ENCODE data around the gene RGS9. TPM values are rescaled to one million over a fixed set of nuclear protein-coding genes. Genes with fewer than 3 reads are reported as not detected.
"Not testable (repeated sequence)": the region's sequence is repeated elsewhere in the genome, so short reads cannot be mapped to it uniquely, and the experiment has no call there.

RGS9 gene
- total RNA-seq, 4 donors from 2014 or later: 22.4 to 58.6 (median 32.2) TPM

DNA sequence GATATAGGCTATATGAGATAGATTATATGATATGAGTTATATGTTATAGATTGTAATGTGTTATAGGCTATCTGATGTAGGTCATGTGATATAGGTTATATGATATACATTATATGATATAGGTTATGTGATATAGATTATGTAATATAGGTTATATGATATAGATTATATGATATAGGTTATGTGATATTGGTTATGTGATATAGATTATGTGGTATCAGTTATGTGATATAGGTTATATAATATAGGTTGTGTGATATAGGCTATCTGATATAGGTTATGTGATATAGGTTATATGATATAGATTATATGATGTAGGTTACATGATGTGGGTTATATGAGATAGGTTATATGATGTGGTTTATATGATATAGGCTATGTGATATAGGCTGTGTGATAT lies 68.5 kb downstream of the RGS9 start:
- TF ChIP-seq POLR2AphosphoS5 (IDR thresholded peaks at IDR 0.05): no peak
- TF ChIP-seq, protein P1, sequence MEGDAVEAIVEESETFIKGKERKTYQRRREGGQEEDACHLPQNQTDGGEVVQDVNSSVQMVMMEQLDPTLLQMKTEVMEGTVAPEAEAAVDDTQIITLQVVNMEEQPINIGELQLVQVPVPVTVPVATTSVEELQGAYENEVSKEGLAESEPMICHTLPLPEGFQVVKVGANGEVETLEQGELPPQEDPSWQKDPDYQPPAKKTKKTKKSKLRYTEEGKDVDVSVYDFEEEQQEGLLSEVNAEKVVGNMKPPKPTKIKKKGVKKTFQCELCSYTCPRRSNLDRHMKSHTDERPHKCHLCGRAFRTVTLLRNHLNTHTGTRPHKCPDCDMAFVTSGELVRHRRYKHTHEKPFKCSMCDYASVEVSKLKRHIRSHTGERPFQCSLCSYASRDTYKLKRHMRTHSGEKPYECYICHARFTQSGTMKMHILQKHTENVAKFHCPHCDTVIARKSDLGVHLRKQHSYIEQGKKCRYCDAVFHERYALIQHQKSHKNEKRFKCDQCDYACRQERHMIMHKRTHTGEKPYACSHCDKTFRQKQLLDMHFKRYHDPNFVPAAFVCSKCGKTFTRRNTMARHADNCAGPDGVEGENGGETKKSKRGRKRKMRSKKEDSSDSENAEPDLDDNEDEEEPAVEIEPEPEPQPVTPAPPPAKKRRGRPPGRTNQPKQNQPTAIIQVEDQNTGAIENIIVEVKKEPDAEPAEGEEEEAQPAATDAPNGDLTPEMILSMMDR (IDR thresholded peaks at IDR 0.05): no peak
- TF ChIP-seq EP300 (IDR thresholded peaks at IDR 0.05): no peak
- no peak for TF ChIP-seq POLR2A (IDR thresholded peaks at IDR 0.05; ENCODE audit: low read depth)
- no peak overlapping the region for H3K27ac ChIP-seq (replicated peaks in 1 of 4)
- H3K36me3 ChIP-seq: peaks cover 0 to 75% (median 28%) of the 10 kb centered on the region in 4 donors
- H3K4me3 ChIP-seq: no peak overlapping the region
- no peaks in the 10 kb centered on the region for H3K9me3 ChIP-seq
- no peaks in the 10 kb centered on the region for H3K4me1 ChIP-seq
- intact Hi-C loops (cut with DNase I): no loop called here
- DNase-seq (ENCODE audit: extremely low spot score): no peak
- no peaks in the 10 kb centered on the region for H3K27me3 ChIP-seq

DNA sequence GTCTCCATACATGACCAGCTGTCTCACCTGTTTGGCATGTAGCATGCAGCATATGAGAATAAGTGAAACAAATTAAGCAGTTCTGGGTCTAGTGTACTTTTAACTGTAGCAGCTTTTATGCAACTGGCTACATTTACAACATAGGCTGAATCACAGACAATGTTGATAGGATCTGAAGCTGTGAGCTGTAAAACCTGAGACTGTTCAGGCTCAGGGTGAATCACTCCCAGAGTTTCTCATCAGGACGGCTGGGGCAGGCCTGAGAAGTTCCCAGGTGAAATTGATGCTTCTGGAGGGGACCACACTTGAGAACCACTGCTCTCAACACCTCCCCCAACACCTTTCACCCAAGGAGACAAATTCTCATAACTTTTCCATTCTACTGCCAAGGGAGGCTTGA lies 70.3 kb downstream of the RGS9 start:
- H3K36me3 ChIP-seq: peaks cover 0 to 78% (median 33%) of the 10 kb centered on the region in 4 donors
- H3K27ac ChIP-seq (replicated peaks in 1 of 4); H3K4me1 ChIP-seq; H3K27me3 ChIP-seq; intact Hi-C loops (cut with DNase I); H3K4me3 ChIP-seq; H3K9me3 ChIP-seq; DNase-seq (ENCODE audit: extremely low spot score): not testable (repeated sequence)
- WGBS: 86% methylated on average over 1 of the region's 1 CpG

DNA sequence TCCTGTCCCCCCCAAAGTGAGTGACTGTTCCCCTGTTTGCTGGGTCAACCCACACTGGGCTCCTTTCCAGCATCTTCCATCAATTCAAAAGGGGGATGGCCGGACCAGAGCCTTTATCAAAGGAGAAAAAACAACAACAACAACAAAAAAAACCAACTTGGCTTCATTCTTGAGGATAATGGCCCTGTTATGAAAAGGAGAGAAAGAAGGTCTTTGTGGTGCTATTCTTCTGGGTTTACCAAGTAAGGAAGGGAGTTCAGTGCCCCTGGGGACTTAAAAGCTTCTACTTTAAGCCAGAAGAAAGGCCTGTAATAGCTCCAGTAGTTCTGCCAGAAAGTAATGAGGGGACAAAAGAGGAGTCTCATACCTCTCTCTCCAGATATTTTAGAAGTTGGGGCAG lies 71.5 kb downstream of the RGS9 start:
- Histone ChIP-seq H3K9me3 (no peaks in the 10 kb centered on the region), H3K4me1 (no peaks in the 10 kb centered on the region), H3K27ac (replicated peaks in 1 of 4) (no peak overlapping the region), H3K4me3 (no peak overlapping the region), H3K27me3 (no peaks in the 10 kb centered on the region), H3K36me3 (peaks cover 0 to 76% (median 24%) of the 10 kb centered on the region in 4 donors)
- TF ChIP-seq EP300 (IDR thresholded peaks at IDR 0.05) (no peak), POLR2AphosphoS5 (IDR thresholded peaks at IDR 0.05) (no peak), POLR2A (IDR thresholded peaks at IDR 0.05; ENCODE audit: low read depth) (no peak)
- WGBS: 90% methylated on average over 1 of the region's 1 CpG
- intact Hi-C loops (cut with DNase I): no loop called here
- DNase-seq (ENCODE audit: extremely low spot score): no peak

DNA sequence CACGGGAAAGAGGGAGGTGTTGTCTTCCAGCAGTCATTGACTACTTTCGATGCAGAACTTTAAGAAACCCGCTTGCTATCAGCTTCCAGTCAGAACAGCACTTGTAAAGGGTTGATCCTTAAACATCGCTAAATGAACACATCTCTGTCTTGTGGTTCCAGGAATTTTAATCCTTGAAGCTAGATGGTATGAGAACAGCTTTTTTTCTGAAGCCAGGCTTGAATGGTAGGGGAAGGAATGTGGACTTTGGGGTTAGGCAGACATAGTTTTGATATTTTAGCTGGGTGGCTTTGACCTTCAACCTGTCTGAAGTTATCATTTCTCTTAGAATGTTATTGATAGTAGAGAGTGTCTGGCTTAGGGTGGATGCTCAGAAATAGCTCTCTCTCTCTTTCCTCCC lies 81.1 kb downstream of the RGS9 start:
- intact Hi-C loops (cut with DNase I): no loop called here
- Histone ChIP-seq H3K36me3 (peaks cover 0 to 8% (median 0%) of the 10 kb centered on the region in 4 donors), H3K4me1 (no peaks in the 10 kb centered on the region), H3K9me3 (no peaks in the 10 kb centered on the region), H3K27ac (replicated peaks in 1 of 4) (no peak overlapping the region), H3K4me3 (no peak overlapping the region), H3K27me3 (no peaks in the 10 kb centered on the region)
- 91% methylated on average over 4 of the region's 4 CpGs for WGBS
- DNase-seq (ENCODE audit: extremely low spot score): no peak
- TF ChIP-seq POLR2AphosphoS5 (IDR thresholded peaks at IDR 0.05) (no peak), POLR2A (IDR thresholded peaks at IDR 0.05; ENCODE audit: low read depth) (no peak), EP300 (IDR thresholded peaks at IDR 0.05) (no peak)
- TF ChIP-seq, protein P1 (IDR thresholded peaks at IDR 0.05): no peak

DNA sequence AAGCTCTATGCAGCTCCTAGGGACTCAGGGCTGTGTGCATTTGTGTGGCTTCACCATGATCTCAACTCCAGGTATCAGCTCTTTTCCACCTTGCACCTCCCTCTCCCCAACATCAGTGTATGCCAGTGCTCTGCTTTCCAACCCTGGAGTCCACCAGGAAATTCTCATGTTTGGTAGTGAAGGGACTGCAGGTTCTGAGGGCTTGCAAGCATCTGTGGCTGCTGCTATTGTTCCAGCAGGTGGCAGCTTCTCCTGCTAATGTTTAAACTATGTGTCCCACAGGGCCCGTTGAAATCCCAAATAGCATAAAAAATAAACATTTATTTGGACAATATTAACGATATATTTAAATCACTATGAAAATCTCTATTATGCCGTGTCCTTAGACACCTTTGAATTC lies 82.0 kb downstream of the RGS9 start:
- Histone ChIP-seq H3K36me3 (no peaks in the 10 kb centered on the region), H3K4me1 (no peaks in the 10 kb centered on the region), H3K4me3 (no peak overlapping the region), H3K27ac (replicated peaks in 1 of 4) (no peak overlapping the region), H3K9me3 (no peaks in the 10 kb centered on the region), H3K27me3 (no peaks in the 10 kb centered on the region)
- 78% methylated on average over 3 of the region's 3 CpGs for WGBS
- intact Hi-C loops (cut with DNase I): no loop called here
- TF ChIP-seq POLR2AphosphoS5 (IDR thresholded peaks at IDR 0.05): no peak
- no peak for TF ChIP-seq EP300 (IDR thresholded peaks at IDR 0.05)
- no peak for TF ChIP-seq POLR2A (IDR thresholded peaks at IDR 0.05; ENCODE audit: low read depth)
- TF ChIP-seq, protein P1 (IDR thresholded peaks at IDR 0.05): no peak
- no peak for DNase-seq (ENCODE audit: extremely low spot score)

DNA sequence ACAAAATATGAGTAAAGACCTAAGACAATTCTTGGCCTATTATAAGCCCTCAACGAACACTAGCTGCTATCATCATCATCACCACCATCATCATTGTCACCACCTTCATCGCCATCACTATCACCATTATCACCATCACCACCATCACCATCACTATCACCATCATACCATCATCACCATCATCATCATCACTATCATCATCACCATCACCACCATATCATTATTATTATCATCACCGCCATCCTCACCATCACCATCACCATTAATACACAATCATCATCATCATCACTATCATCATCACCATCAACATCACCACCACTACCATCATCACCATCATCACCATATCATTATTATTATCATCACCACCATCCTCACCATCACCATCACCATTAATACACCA lies 82.5 kb downstream of the RGS9 start:
- no peak for DNase-seq (ENCODE audit: extremely low spot score)
- Histone ChIP-seq H3K4me1 (no peaks in the 10 kb centered on the region), H3K9me3 (no peaks in the 10 kb centered on the region), H3K36me3 (no peaks in the 10 kb centered on the region), H3K27ac (replicated peaks in 1 of 4) (no peak overlapping the region), H3K4me3 (no peak overlapping the region), H3K27me3 (no peaks in the 10 kb centered on the region)
- 96% methylated on average over 3 of the region's 3 CpGs for WGBS
- intact Hi-C loops (cut with DNase I): no loop called here
- TF ChIP-seq POLR2A (IDR thresholded peaks at IDR 0.05; ENCODE audit: low read depth) (no peak), POLR2AphosphoS5 (IDR thresholded peaks at IDR 0.05) (no peak), EP300 (IDR thresholded peaks at IDR 0.05) (no peak)
- TF ChIP-seq, protein P1 (IDR thresholded peaks at IDR 0.05): no peak

Measured in esophagus muscularis mucosa (tissue), 4 donors.